Fibroblast of skin of left biceps (primary cell): ENCODE results near the gene RNF151.

Experiments used
- DNase-seq, 2 experiments: peaks; one replicate each; pipeline ENCODE4 v3.0.0-alpha.2; 2013; ENCODE audit warnings: low read depth in 2 of 2

The RNF151 gene

GRCh38 chr16:1991588-1991947 is 24.9 kb downstream of the RNF151 start:
- DNase-seq: no peak

GRCh38 chr16:1991948-1992703 is 25.5 kb downstream of the RNF151 start:
- DNase-seq: peak; percentile 73 to 80

DNA sequence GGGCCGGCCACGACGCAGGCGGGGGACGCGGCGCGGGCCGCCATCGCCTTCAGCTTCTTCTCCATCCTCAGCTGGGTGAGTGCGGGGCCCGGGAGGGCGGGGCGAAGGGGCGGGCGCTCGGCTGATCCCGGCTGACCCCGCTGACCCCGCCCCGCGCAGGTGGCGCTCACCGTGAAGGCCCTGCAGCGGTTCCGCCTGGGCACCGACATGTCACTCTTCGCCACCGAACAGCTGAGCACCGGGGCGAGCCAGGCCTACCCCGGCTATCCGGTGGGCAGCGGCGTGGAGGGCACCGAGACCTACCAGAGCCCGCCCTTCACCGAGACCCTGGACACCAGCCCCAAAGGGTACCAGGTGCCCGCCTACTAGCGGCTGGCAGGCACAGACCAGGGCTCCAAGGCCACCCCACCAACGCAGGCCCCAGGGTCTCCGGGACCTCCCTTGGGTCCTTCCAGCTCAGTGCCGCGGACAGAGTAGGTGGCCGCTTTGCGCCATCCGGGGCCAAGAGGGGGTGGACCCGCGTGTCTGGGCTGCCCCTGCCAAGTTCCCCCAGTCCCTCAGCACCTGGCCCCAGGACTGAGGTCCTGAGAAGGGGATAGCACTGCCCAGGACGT is 26.2 kb downstream of the RNF151 start:
- no peak for DNase-seq

- no peak for DNase-seq
Observed at GRCh38 chr16:1993731-1994131, 27.1 kb downstream of the RNF151 start.

GRCh38 chr16:1997494-1998359 is 31.1 kb downstream of the RNF151 start:
- DNase-seq: no peak

GRCh38 chr16:1998360-1998835 is 31.7 kb downstream of the RNF151 start:
- no peak for DNase-seq

DNA sequence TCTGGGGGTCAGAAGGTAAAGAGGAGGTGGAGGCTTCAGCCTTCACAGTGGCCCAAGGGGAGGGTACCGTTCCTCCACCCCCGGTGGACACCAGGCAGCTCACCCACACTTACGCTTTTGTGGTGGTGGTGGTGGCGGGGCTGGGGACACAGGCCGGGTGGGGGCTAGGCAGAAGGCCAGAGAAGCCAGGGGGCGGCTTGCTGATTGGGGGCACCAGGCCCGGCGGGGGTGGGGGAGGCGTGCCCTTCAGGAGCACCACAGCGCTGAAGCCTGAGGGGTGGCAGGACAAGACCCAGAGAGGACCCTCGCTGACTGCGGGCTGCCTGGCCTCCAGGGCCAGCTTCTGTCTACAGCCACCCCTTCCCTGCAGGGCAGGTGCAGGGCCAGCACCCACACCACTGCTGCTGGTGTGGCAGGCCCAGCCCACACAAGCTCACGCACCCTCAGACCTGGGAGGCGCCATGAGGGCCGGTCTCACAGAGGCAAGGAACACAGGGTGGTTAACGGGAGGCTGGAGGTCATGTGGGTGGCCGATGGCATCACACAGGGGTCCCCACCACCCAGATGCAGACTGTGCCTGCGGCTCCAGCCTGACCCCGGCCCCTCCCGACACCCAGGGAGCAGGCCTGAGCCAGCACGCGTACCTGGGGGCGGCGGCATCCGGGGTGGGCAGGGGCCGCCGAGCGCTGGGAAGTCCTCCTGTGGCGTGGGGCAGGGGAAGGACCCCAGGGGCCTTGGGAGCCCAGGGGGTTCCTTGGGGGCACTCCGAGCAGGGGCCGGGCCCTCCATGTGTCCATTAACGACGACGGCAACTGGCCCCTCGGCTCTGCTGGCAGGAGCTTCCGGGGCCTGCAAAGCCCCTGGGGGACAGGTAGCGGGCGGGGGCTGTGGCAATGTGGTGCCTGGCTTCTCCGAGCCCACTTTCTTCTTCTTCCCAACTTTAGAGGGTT is 32.5 kb downstream of the RNF151 start:
- DNase-seq: no peak

DNA sequence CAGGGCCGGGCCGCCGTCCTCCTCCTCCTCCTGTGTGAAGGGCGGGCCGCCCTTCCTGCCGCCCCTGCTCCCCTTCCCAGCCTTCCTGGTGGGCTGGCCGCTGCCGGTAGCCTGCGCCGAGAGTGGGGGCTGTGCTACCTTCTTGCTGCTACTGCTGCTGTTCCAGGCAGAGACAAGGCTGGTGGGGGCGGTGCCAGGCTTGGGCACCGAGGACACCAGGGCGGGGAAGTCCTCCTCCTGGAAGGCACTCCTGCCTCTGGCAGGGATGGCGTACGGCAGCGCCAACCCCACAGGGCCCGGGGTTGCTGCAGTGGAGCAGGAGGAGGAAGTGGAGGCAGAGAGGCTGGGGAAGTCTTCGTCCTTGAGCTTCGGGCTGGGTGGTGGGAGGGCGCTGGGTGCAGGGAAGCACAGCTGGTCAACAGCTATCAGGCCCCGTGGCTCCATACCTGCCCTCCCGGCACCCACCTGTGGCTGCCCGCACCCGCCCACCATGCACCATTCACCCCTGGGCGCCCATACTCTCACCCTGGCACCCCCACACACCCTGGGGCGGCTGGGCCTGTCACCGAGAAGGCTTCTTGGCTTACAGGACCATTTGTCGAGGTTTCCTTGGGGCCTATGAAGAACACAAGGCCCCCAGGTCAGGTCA is 33.3 kb downstream of the RNF151 start:
- DNase-seq: no peak

GRCh38 chr16:2001035-2001434 is 34.4 kb downstream of the RNF151 start:
- no peak for DNase-seq

- DNase-seq: no peak
Observed at GRCh38 chr16:2001456-2002355, 35.0 kb downstream of the RNF151 start.

DNA sequence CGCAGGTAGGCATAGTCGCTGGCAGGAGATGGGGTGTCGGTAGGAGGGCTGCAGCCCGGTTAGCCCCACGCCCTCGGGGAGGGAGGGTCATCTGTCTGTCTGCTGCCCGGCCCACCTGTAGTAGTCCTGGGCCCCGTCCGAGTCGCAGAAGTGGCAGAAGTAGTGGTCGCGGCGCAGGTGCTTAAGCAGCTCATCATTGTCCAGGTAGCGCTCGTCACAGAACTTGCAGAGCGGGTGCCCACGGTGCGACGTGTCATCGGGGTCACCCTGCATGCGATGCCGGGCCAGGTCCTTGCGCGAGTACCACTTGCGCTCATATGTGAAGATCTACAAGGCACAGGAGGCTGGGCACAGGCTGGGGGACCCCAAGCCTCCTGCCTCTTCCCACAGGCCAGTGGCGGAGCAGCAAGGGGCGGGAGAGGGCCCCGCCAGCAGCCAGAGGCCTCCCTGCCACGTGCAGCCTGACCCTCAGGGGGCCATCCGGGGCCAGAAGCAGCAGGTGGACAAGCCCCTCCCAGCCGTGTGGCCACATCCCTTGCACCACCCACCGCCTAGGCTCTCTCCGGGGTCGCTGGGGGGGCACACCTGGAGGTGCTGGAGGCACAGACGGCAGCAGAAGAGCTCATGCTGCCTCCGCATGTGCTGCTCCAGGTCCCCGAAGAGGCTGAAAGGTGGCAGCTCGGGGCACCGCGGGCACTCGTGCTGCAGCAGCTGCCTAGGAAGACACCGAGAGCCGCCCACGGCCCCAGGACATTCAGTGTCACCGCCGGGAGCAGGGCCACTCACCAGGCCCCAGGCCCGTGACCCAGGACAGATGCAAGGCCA is 36.0 kb downstream of the RNF151 start:
- no peak for DNase-seq

- no peak for DNase-seq
Observed at GRCh38 chr16:2003231-2003826, 36.7 kb downstream of the RNF151 start.

GRCh38 chr16:2003827-2004641 is 37.4 kb downstream of the RNF151 start:
- DNase-seq: peak in 1 of 2 experiments; percentile 21

DNA sequence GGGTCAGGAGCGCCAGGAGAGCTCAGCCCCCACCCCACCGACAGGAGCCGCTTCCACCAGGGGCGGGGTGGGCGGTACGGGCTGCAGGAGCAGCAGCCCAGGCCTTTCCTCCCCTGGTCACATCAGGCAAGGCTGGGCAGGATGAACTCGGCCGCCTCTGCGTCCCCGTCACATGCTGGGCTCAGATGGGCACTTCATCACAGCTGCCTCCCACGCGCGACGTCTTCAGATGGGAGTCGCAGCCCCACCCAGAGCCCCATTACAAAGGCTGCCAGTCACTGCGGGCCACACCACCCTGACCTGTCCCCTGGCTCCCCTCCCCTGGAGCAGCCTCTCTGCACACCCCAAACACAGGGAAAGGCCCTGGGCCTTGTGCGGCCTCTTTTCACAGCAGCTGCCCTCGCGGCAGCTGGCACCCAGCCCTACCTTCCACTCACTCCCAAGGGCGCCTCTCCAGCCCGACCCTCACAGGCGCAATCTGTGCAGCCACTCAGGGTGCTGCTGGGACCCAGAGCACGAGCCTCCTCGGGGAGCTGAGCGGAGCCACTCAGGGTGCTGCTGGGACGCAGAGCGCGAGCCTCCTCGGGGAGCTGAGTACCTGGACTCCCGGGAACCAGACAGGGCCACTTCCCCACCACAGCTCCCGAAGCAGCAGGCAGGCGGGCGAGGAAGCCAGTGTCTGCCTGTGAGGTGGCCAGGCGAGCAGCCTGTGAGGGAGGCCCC is 38.3 kb downstream of the RNF151 start:
- no peak for DNase-seq

GRCh38 chr16:2005646-2006045 is 39.0 kb downstream of the RNF151 start:
- no peak for DNase-seq

DNA sequence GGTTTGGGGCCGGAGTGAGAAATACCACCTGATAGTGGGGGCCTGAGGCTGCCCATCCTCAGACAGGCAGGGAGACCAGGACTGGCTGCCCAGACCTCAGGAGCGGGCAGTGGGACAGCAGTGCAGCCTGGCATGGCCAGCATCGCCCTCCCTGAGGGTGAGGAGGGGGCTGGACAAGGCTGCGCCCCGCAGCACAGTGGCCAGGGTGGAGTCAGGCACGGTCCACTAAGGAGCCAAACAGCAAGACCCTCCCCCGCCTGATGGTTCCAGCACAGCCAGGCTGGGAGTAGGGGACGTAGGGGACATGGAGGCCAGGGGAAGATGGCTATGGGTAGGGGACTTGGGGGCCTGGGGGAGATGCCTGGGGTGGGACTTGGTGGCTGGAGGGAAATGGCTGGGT is 39.7 kb downstream of the RNF151 start:
- DNase-seq: no peak
